8988T (cell line): ENCODE measurements around the gene CBX5.
"Not testable (repeated sequence)": the region's sequence is repeated elsewhere in the genome, so short reads cannot be mapped to it uniquely, and the experiment has no call there.

ENCODE experiments used
- DNase-seq: peaks from one replicate; pipeline ENCODE4 v3.0.0; 2011

CBX5 gene

GRCh38 chr12:54279632-54280467 lies at the start of gene CBX5:
CBX5 (minus strand) TSS chr12:54280122; CDS start chr12:54257650, 22,472 bp downstream.
- DNase-seq = peak; percentile 71

- DNase-seq = no peak
Measured at GRCh38 chr12:54328595-54329337, 48.8 kb upstream of the CBX5 start.

GRCh38 chr12:54325442-54326109 lies 45.7 kb upstream of the CBX5 start:
- not testable (repeated sequence) for DNase-seq

- peak; percentile 61 for DNase-seq
Measured at GRCh38 chr12:54324617-54325441, 44.9 kb upstream of the CBX5 start, which contains the start of gene COPZ1. COPZ1 (plus strand) TSS chr12:54325131; CDS start chr12:54325164, 33 bp downstream.

GRCh38 chr12:54321363-54321762 lies 41.4 kb upstream of the CBX5 start:
- DNase-seq = no peak

- DNase-seq = not testable (repeated sequence)
Measured at GRCh38 chr12:54312309-54312708, 32.4 kb upstream of the CBX5 start.

GRCh38 chr12:54311051-54311450 lies 31.1 kb upstream of the CBX5 start:
- DNase-seq = no peak

GRCh38 chr12:54306925-54307741 lies 27.2 kb upstream of the CBX5 start:
- no peak for DNase-seq

- DNase-seq = no peak
Measured at GRCh38 chr12:54304187-54304810, 24.4 kb upstream of the CBX5 start.

GRCh38 chr12:54303640-54304039 lies 23.7 kb upstream of the CBX5 start:
- no peak for DNase-seq

GRCh38 chr12:54301428-54302048 lies 21.6 kb upstream of the CBX5 start:
- no peak for DNase-seq

GRCh38 chr12:54300732-54301427 lies 21.0 kb upstream of the CBX5 start, which contains the start of gene NFE2:
NFE2 (minus strand) TSS chr12:54301015; CDS start chr12:54295248, 5,767 bp downstream.
- DNase-seq = peak; percentile 61

- DNase-seq = no peak
Measured at GRCh38 chr12:54300225-54300731, 20.4 kb upstream of the CBX5 start.

GRCh38 chr12:54299515-54300224 lies 19.7 kb upstream of the CBX5 start:
- DNase-seq = no peak

GRCh38 chr12:54298904-54299303 lies 19.0 kb upstream of the CBX5 start:
- DNase-seq = no peak

GRCh38 chr12:54296393-54297099 lies 16.6 kb upstream of the CBX5 start:
- no peak for DNase-seq

GRCh38 chr12:54294953-54295566 lies 15.1 kb upstream of the CBX5 start:
- no peak for DNase-seq
